GM21423 (cell line): ENCODE results near the gene CBS.
"Not testable (repeated sequence)": the region's sequence is repeated elsewhere in the genome, so short reads cannot be mapped to it uniquely, and the experiment has no call there.

ENCODE experiments used
- ATAC-seq: cut with Tn5 transposase; IDR thresholded peaks from one replicate; pipeline ENCODE4 v1.9.1; 2021; ENCODE audit warnings: mild to moderate bottlenecking, moderate library complexity; ENCODE audit not compliant: unreplicated experiment

The CBS gene

DNA sequence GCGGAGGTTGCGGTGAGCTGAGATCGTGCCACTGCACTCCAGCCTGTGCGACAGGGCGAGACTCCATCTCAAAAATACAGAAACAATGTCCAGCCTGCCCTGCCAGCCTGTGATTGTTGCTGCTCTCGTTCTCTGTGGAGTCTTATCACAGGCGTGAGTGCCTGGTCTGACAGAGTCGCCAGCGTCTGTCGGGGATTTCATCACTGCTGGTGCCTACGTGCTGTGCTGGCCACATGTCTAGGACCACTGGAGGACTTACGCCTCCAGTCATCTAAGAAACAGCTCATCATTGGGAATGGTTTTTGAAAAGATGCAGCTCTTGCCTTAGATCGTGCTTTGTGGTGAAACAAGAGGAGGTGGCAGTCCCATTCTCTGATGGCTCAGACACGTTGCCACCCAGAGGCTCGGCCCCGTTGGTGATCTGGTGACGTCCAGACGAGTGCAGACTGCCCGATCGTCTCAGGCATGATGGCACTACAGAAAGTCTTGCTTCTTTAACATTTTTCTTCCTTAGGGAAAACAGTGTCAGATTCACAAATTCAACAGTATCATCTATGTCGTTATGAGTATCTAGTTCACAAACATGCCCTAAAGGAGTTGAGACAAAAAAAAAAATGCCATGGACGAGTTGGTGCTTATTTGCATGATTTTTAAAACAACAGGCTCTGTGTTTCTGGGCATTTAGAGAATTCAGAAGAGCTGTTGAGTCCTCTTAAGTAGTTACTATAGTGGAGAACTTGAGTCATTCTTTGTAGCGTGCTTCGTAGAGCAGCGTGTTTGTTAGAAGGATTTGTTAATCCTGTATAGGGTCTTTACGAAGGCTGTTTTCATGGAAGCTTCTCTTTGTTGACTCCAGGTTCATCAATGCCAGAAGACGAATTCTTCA lies 47.5 kb downstream of the CBS start:
- no peak for ATAC-seq

- ATAC-seq = no peak
These were observed 49.9 kb downstream of the CBS start for GRCh38 chr21:43025636-43026180.

DNA sequence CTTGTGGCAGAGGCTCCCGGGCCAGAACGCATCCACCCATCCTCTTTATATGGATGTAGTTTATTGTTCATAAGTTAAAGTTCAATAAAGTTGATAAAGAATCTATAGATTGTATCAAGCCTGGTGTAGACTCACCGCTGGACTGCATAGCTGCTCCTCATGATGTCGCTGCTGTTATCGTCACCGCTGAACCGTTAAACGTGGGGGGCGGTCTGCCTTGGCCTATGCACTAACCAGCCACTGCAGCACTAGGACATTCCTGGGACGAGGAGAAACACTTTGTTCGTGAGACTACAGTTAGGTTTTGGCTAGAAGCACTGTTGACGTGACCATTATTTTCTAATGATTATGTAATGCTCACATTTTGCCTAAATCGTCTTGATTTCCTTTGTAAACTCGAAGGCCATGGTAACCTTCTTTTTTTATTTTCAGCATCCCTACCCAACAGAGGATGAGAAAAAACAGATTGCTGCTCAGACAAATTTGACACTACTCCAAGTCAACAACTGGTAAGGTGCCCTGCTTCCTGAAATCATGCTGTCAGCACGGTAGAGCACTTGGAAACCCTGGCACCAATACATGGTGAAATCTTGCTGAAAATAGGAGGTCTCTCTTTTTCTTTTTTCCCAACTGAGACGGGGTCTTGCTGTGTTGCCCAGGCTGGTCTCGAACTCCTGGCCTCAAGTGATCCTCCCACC lies 51.0 kb downstream of the CBS start:
- ATAC-seq = no peak

GRCh38 chr21:43023175-43023574 lies 52.5 kb downstream of the CBS start:
- ATAC-seq = no peak

- no peak for ATAC-seq
These were observed 53.7 kb downstream of the CBS start for GRCh38 chr21:43021756-43022600.

DNA sequence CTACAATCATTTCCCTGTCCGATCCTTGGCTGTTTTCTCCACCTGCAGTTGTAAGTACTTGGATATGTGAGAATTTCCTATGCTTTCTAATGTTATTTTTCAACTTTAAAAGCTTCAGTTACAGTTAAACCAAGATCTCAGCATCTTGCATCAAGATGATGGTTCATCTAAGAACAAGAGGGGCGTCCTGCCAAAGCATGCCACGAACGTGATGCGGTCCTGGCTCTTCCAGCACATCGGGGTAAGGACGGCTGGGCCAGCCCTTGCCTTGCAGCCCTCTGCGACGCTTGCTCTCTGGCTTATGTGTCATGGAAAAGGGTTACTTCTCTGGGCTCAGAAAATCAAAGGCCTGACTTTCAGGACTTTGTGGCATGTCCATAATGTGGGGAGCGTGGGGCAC lies 54.4 kb downstream of the CBS start:
- no peak for ATAC-seq

- no peak for ATAC-seq
These were observed 54.9 kb downstream of the CBS start for GRCh38 chr21:43020771-43021170.

DNA sequence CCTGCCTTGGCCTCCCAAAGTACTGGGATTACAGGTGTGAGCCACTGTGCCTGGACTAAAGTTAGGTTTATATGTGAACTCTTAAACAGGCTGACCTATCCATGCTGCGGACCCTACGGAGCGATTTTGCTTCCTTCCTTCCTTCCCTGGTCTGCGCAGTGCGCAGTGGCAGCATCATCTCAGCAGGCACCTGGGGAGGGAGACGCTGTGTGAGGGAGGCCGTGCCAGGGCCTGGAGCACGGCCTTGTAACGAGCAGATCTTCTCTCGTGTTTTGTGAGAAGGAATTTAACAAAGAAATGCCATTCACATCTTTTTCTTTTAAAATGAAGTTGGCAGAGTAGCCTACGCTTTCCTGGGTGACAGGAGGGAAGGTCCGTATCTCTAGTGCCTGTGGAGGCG lies 55.5 kb downstream of the CBS start:
- no peak for ATAC-seq

DNA sequence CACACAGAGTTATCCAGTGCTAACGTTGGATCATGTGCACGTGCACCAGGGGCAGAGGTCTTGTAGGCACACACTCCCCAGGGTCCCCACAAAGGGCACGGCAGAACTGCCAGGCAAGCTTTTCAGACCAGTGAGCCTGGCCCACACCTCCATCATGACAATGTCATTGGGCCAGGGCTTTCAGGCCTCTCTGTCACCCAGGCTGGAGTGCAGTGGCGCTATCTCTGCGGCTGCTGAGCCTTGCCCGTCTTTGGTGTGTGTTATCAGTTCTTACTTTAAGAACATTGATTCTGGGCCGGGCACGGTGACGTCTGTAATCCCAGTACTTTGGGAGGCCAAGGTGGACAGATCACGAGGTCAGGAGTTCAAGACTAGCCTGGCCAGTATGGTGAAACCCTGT lies 57.1 kb downstream of the CBS start:
- no peak for ATAC-seq

- ATAC-seq = no peak
These were observed 58.9 kb downstream of the CBS start for GRCh38 chr21:43016728-43017127.

DNA sequence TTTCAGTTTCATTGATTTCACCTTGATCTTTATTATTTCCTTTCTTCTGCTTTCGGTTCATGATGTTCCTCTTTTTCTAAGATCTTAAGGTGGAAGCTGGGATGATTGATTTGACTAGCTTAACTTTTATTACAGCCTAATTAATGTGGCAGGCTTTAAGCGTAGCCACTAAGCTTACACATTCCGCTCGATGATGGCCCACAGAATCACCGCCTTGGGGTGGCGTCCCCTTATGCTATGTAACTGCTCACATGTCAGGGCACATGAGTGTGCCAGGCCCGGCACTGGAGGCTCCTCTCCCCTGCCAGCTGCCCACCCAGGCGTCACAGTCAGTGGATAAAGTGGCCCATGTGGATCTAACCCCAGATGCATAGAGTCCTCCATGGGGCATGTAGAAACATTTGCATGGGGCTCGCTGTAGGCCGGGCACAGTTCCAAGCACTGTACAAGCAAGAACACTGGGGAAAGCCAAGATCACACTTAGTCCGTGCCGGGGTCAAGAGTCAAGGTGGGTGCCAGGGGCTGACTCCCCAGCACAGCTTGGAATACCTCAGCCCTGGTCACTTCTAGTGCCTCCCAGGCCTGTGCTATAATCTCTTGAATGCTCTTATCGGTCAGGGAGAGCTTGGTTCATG lies 59.6 kb downstream of the CBS start:
- ATAC-seq = no peak

- no peak for ATAC-seq
These were observed 63.0 kb downstream of the CBS start for GRCh38 chr21:43012596-43012995.

- ATAC-seq = no peak
These were observed 68.8 kb downstream of the CBS start for GRCh38 chr21:43006874-43007208.

GRCh38 chr21:43006051-43006873 lies 69.4 kb downstream of the CBS start:
- ATAC-seq = not testable (repeated sequence)

DNA sequence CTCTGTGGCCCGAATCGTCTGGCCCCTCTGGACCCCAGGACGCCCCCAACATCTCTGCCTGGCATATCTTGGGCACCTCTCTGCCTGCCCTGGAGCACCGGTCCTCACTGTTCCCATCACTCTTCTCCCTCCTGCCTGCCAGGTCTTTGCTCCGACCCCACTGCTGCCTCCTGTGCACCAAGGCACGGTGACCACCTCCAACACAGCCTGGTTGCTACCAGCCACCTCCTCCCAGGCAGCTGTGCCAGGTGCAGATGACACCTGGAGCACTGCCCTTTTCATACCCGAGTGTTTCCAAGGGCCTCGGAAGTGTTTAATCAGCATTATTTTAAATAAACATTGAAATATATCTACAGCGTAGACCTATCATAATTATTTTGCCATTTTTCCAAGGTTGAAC lies 70.0 kb downstream of the CBS start:
- no peak for ATAC-seq

DNA sequence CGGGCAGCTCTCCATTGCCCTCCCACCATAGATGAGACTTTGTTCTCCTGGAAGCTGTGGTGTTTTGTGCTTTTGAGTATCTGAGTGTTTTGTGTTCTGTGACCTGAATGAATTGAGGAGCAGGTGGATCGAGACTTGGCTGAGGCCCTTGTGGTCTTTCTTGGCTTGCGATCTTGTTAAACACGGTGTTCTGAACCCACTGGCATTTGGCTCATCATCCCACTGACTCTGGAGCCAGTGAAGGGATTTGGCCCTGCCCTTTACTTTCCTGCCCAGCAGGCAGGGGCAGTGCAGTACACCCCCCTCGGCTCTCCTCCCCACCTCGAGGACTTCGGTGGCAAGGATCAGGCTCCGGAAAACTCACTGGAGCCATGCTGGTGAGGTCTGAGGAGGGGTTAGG lies 70.7 kb downstream of the CBS start:
- ATAC-seq = no peak
